ENCODE data around the gene GLRX5.

GLRX5 gene

GRCh38 chr14:95536036-95536593, 1.3 kb downstream of the GLRX5 start:
- DNase-seq = no peak

- DNase-seq = no peak
These were observed 1.8 kb downstream of the GLRX5 start for GRCh38 chr14:95536671-95537070.

- no peak for DNase-seq
These were observed 2.6 kb downstream of the GLRX5 start for GRCh38 chr14:95537298-95538089.

- DNase-seq = no peak
These were observed 4.1 kb downstream of the GLRX5 start for GRCh38 chr14:95538801-95539509.

GRCh38 chr14:95540236-95540855, 5.5 kb downstream of the GLRX5 start:
- no peak for DNase-seq

GRCh38 chr14:95541346-95541745, 6.5 kb downstream of the GLRX5 start:
- no peak for DNase-seq

GRCh38 chr14:95541932-95542930, 7.4 kb downstream of the GLRX5 start:
- no peak for DNase-seq

GRCh38 chr14:95543021-95543420, 8.2 kb downstream of the GLRX5 start:
- DNase-seq = no peak

GRCh38 chr14:95544588-95544987, 9.7 kb downstream of the GLRX5 start:
- no peak for DNase-seq

- no peak for DNase-seq
These were observed 10.8 kb downstream of the GLRX5 start for GRCh38 chr14:95545515-95546168.

GRCh38 chr14:95547272-95547625, 12.4 kb downstream of the GLRX5 start:
- DNase-seq = no peak

GRCh38 chr14:95547626-95548327, 12.9 kb downstream of the GLRX5 start:
- no peak for DNase-seq

- no peak for DNase-seq
These were observed 13.6 kb downstream of the GLRX5 start for GRCh38 chr14:95548328-95548929.

- DNase-seq = no peak
These were observed 15.1 kb downstream of the GLRX5 start for GRCh38 chr14:95549656-95550585.

GRCh38 chr14:95551435-95551834, 16.6 kb downstream of the GLRX5 start:
- DNase-seq = no peak

GRCh38 chr14:95553141-95553540, 18.3 kb downstream of the GLRX5 start:
- DNase-seq = no peak

GRCh38 chr14:95555053-95555452, 20.2 kb downstream of the GLRX5 start:
- no peak for DNase-seq

GRCh38 chr14:95557291-95557690, 22.4 kb downstream of the GLRX5 start:
- no peak for DNase-seq

GRCh38 chr14:95557832-95558231, 23.0 kb downstream of the GLRX5 start:
- no peak for DNase-seq

- DNase-seq = no peak
These were observed 24.4 kb downstream of the GLRX5 start for GRCh38 chr14:95559203-95559602.
